Fibroblast of lung (primary cell): ENCODE results near the gene AGAP1.

Experiments
- EZH2 ChIP-seq: IDR thresholded peaks from 2 replicates; pipeline ENCODE4 v1.5.1; 2012; ENCODE audit warnings: low read length, control low read depth, mild to moderate bottlenecking; ENCODE audit errors: missing control alignments
- TF ChIP-seq, protein P1 (sequence below), 2 donors: IDR thresholded peaks in 1 of 2; conservative IDR thresholded peaks in 1 of 2; 1 replicate in 1 of 2; 2 replicates in 1 of 2; pipeline ENCODE4 v1.5.1; 2011 to 2012; ENCODE audit warnings: low read length in 2 of 2, control low read depth in 1 of 2, inconsistent platforms in 1 of 2, low read depth in 1 of 2, mild to moderate bottlenecking in 1 of 2

DNA sequence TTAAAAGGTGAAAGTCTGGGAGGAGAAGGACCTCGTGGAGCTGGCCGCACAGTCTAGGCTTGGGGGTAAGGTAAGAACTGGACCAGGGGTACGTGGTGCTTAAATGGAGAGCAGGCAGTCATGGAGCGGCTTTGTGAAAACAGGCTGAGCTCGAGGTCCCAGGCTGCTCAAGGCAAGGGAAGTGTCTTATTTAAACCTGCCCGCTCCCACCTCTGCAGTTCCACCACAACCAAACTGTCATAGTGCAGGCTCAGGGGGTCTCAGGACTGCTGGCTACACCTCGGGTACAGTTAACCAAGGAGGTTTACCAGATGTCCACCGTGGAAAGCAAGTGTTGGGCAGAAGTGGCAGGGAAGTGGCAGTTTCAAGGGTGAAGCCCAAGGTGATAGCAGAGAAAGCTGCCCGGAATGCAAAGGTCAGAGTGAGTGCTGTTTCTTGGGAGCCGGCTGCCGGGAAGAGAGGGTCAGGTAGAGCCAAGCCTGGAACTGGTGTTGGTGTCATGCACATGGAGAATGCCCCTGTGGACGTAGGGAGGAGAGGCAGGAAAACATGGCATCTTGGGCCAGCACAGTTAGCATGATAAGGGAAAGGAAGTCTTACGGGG, 471.0 kb downstream of the AGAP1 start:
- TF ChIP-seq, protein P1, sequence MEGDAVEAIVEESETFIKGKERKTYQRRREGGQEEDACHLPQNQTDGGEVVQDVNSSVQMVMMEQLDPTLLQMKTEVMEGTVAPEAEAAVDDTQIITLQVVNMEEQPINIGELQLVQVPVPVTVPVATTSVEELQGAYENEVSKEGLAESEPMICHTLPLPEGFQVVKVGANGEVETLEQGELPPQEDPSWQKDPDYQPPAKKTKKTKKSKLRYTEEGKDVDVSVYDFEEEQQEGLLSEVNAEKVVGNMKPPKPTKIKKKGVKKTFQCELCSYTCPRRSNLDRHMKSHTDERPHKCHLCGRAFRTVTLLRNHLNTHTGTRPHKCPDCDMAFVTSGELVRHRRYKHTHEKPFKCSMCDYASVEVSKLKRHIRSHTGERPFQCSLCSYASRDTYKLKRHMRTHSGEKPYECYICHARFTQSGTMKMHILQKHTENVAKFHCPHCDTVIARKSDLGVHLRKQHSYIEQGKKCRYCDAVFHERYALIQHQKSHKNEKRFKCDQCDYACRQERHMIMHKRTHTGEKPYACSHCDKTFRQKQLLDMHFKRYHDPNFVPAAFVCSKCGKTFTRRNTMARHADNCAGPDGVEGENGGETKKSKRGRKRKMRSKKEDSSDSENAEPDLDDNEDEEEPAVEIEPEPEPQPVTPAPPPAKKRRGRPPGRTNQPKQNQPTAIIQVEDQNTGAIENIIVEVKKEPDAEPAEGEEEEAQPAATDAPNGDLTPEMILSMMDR (conservative IDR thresholded peaks at IDR 0.05 in 1 of 2, IDR thresholded peaks at IDR 0.05 in 1 of 2; ENCODE audit: low read depth in 1 of 2, low read length in 2 of 2): no peak
- no peak for TF ChIP-seq EZH2
